CD4-positive, alpha-beta T cell treated with Interleukin-2 at 100 ng/mL for 4 hours (primary cell): ENCODE measurements around the gene TRPM2.
A peak's percentile ranks its signal among the peaks of the same experiment; 100 is the strongest.
"Not testable (repeated sequence)": the region's sequence is repeated elsewhere in the genome, so short reads cannot be mapped to it uniquely, and the experiment has no call there.

Experiments used
- DNase-seq: peaks from one replicate; pipeline ENCODE4 v3.0.0-alpha.2; 2020; ENCODE audit warnings: low spot score

The TRPM2 gene

DNA sequence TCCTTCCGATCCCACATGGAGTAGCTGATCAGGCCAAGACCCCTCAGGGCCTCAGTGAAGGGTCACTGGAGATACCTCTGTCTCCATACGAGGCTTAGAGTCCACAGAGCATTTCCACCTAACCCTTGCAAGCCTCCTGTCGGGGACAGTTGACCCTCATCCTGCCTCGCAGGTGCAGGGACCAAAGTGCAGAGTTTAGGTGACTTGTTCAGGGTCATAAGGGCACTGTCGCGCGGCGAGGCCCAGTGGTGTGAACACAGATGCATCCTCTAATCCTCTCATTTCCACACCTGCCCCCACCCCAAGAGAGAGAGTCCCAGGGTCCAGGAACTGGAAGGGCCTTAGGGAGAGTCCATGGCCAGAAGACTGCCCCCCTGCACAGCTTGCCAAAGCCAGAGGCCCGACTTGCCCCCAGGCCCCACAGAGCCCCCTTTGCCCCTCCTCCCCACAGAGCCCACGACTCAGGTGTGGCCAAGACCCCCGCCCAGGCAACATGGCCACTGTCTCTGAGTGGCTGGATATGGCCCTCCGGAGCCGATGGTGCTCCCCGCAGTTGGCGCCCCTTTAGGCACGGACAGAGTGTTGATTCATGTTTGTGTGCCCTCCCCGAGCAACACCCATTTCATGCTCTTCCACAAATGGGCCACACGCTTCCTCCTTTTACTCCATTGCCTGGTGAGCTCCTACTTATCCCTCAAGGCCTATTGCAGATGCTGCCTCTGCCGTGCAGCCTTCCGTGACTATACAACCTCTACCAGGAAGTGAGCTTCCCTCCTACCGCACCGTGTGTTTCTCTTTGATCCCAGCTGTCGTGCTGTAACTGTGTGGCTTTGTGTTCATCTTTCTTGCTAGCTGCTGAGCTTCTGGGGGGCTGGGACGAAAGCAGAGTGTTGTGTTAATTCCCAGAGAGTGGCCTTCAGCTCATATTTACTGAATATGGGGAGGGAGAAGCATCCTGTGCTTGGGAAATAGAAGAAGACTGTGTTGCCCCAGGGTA is 1.7 kb downstream of the TRPM2 start:
- DNase-seq: peak; percentile 12

DNA sequence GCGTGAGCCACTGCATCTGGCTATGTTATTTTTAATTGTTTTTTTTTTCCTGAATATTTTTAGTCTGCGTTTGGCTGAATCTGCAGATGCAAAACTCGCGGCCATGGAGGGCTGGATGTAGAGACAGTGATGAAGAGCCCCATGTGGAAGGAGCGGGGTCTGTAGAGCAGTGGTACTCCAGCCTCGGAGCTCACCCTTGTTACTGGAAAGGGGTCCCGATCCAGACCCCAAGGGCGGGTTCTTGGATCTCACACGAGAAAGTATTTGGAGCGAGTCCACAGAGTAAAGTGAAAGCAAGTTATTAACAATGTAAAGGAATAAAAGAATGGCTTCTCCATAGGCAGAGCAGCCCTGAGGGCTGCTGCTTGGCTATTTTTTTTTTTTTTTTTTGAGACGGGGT is 2.7 kb downstream of the TRPM2 start:
- DNase-seq: no peak

DNA sequence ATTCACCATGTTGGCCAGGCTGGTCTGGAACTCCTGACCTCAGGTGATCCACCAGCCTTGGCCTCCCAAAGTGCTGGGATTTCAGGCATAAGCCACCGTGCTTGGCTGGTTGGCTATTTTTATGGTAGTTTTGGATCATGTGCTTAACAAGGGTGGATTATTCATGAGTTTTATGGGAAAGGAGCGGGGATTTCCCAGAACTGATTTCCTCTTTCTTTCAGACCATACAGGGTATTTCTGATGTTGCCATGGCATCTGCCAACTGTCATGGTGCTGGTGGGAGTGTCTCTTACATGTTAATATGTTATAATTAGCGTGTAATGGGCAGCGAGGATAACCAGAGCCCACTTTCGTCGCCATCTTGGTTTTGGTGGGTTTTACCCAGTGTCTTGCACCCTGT is 3.2 kb downstream of the TRPM2 start:
- DNase-seq: no peak

DNA sequence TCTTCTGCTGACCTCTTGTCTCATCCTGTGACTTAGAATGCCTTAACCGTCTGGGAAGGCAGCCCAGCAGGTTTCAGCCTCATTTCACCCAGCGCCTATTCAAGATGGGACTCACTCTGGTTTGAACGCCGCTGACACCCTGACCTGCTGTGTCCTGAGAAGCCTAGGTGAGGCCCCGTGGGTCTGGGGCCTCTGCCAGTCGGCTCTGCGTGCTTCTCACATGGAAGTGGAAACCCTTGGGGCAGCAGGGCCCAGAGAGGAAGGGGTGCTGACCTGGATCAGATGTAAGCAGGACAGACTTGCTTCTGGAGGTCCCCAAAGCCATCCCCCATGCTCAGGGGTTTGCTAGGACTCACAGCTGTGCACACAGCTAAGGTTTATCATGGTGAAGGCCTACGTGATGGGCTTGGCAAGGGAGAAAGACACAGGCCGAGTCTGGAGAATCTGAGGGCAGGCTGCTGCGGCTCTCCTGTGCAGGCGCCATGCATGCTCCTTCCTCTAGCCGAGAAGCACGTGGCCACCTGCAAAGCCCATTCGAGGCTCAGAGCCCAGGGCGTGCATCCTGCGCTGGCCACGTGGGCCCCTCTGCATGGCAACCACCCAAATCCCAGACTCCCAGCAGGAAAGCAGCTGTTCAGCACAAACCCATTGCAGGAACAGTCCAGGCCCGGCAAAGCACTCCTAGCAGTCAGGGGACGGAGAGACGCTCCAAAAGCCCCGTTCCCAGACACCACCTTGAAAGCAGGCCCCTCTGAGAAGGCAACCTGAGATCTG is 3.8 kb downstream of the TRPM2 start:
- no peak for DNase-seq

DNA sequence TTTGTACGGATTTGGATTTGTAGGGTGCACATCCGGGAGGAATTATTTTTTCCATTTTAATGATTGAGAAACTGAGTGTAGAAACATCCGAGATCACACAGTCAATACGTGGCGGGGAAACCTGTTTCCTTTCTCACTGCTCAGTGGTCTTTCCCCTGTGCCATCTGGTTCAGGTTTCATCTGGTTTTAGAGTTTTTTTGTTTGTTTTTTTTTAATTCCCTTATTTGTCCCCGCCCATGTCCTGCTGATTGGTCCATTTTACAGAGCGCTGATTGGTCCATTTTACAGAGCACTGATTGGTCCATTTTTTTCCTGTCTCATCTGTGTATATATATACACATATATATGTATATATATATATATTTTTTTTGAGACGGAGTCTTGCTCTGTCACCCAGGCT is 6.0 kb downstream of the TRPM2 start:
- no peak for DNase-seq

DNA sequence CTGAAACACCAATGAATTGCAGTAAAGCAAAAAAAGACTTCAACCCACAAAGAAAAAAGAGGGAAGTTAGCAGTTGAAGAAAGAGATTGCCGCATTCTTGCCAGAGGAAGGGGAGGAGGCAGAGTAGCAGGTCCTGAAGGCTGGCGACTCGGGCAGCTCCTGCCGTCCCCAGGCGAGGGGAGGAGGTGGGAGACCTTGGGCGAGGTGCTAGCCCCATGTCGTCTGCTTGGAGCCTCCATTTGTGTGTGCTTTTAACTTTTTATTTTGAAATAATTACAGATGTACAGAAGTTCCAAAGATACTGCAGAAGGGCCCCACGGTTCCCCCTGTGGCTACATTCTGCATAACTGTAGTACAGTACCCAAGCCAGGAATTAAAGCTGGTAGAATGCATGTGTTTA is 6.7 kb downstream of the TRPM2 start:
- DNase-seq: no peak

DNA sequence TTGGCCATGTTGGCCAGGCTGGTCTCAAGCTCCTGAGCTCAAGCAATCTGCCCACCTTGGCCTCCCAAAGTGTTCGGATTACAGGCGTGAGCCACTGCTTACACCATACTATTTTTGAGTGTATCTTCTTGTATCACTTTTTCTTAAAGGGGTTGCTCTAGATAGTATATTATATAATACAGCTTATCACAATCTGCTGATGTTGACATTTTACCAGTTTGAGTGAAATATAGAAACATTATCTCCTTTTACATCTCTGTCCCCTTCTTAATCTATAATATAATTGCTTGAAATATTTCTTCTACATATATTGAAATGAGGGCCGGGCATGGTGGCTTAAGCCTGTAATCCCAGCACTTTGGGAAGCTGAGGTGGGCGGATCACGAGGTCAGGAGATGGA is 8.5 kb downstream of the TRPM2 start:
- DNase-seq: not testable (repeated sequence)

DNA sequence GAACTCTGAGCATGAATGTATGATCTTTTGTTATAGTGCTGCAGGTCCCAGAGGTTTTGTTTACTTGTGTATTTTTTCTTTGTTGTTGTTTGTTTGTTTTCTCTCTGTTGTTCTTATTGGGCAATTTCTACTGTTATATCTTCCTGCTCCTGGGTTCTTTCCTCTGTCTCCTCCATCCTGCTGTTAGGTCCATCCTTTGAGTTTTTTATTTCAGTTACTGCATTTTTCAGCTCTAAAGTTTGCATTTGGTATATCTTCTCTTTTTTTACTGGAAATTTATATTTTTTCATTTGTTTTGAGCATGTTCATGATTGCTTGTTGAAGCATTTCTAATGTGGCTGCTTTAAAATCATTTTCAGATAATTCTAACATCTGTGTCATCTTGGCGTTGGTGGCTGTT is 9.9 kb downstream of the TRPM2 start:
- no peak for DNase-seq

DNA sequence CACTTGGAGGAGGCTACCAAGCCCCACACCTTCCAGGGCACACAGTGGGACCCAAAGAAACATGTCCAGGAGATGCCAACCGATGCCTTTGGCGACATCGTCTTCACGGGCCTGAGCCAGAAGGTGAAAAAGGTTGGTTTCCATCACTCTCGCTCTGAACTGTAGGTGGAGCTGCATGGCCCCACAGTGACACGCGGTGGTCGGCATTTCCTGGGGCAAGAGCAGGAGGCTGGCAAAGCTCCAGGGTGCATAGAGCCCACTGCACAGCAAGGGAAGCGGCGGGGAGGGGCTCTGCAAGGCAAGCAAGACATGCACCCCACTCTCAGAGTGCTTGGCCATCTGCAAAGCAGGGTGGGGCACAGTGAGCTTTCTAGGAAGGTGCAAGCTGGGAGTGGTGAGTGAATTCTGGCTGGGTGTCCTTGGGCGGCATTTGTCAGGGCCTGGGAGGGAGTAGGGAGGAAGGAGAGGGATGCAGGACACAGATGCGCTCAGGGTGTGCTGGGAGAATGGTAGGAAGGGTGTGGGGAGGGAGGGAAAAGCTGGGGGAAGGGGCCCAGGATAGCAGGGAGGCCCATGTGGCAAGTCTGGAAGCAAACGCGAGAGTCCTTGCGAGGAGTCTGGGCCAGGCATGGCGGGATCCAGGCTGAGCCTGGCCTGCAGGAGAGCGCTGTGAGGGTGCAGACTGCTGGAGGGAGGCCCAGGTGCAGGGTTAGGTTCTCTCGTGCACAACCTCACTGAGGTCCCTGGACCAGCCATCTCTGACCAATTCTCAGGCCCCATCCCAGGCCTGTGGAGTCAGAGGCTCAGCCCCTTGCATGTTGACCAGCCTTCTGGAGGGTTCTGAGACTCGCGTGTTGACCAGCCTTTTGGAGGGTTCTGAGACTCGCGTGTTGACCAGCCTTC is 11.0 kb downstream of the TRPM2 start:
- DNase-seq: no peak

DNA sequence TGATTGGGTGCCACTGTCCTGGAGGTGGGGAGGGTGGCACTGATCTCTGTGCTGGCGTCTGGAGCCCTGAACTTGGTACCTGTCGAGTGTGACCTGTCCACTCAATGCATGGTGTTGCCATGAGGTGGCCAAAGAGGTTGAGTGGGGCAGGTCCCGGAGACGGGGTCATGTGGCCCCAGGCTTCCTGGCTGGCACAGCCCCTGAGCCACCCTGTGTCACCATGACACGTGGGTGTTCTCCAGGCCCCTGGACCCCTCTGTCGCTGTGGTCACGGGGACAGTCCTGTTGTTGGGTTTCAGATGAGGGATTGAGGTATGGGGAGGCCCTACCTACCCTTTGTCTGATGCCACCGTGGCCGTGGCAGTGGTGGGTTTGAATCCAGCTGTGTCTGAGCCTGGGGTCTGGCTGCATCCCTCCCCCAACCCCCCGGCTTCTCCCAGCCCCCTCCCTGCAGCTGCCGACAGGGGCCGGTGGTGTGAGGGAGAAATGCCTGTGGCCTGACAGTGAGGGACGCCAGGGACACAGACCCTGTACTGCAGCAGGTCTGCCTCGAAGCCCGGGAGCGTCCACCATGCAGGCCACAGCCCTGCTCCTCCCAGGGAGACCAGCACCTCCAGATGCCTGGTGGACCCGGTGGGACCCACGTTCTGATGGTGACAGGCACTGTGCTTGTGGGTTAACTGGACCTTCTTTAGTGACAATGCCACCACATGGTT is 12.0 kb downstream of the TRPM2 start:
- no peak for DNase-seq

DNA sequence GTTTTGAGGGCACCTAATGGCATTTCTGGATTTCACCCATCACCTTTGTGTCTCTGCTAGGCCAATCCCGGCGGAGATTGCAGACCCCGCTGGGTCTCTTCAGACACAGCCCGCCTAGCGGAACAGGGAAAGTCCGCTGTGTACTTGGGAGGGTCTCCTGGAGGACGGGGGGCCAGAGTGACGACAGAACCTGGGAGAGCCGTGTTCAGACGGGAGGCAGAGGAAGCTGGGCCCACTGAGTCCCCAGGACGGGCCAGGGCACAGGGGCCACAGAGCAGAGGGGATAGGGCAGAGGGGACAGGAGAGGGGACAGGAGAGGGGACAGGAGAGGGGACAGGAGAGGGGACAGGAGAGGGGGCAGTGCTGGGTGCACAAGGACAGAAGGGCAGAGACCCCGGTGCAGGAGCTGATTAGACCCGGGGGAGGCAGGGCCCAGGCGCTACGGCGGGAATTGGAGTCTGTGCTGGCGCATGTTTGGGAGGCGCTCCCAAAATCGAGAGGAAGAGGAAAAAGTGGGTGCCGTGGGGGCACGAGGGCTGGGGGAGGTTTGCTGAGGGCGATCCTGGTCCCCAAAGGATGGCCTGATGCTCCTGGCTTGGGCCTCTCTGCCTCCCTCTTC is 12.7 kb downstream of the TRPM2 start:
- DNase-seq: no peak

DNA sequence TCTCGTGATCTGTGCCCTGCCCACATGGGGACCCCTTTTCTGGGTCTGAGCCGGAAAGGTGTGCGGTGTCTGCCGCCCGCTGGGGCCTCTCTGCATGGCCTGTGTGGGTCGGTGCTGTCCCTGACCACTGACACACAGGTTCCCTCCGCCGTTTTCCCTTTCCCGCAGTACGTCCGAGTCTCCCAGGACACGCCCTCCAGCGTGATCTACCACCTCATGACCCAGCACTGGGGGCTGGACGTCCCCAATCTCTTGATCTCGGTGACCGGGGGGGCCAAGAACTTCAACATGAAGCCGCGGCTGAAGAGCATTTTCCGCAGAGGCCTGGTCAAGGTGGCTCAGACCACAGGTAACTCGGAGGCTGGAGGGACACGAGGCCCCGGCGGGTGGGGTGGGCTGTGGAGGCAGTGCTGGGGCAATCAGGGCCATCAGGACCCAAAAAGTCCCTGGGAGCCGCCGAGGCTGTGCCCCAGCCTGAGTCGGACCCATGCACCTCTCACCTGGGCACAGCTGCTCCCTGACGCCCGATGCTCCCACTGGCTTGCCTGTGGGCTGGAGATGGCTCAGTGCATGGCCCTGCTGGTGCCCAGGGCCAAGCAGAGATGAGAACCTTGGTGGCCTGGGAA is 13.3 kb downstream of the TRPM2 start:
- no peak for DNase-seq

DNA sequence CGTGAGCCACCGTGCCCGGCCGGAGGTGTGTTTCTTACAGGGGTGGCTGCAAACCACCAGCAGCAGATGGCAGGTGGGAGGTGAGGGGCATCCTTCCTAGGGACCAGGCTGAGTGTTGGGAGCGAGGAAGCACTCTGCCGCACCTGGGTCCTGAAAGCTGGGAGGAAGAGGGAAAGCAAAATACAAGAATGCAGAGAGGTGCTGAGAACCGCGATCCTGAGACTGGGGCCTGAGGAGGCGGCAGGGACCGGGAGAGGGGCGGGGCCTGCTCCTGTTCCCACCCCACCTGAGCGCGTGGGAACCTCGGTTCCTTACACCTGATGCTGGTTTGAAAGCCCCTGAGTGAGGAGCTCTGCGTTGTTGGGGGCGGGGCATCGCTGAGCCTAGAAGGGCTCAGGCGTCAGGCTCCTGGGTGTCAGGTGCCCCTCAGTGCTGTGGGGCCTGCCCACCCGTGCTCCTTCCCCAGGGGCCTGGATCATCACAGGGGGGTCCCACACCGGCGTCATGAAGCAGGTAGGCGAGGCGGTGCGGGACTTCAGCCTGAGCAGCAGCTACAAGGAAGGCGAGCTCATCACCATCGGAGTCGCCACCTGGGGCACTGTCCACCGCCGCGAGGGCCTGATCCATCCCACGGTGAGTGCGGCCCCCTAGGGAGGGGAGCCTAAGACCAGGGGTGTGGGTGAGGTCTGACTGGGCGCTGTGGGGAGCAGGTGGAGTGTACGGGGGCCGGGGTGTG is 15.5 kb downstream of the TRPM2 start:
- DNase-seq: no peak

DNA sequence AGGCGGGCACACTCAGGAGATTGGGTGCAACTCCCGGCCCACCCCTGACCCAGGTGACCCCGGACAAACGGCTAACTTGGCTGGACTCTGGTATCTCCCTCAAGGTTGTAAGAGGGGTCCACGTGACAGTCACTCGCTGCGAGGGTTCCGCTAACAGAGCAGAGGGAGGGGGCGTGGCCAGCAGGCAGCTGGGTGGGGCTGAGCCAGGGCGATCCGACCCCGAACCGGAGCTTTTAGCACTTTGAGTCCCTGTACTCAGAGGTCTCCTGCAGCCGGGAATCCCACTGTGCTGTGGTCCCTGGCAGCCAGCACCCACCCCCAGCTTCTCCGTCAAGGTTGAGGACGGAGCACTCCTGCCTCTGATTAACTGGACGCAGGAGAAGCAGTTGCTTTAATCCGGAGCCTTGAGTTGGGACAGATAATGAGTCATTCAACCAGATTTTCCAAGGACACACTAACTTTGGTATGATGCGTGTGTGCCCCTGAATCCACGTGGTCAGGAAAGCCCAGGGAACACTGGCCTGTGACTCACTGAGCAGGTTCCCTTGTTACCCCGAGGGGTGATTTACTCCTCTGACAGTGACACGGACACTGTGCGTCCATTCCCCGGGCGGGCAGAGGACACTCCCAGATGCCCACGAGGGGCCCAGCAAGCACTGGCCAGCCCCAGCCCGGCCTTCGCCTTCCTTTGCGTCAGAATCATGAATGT is 16.8 kb downstream of the TRPM2 start:
- DNase-seq: no peak

DNA sequence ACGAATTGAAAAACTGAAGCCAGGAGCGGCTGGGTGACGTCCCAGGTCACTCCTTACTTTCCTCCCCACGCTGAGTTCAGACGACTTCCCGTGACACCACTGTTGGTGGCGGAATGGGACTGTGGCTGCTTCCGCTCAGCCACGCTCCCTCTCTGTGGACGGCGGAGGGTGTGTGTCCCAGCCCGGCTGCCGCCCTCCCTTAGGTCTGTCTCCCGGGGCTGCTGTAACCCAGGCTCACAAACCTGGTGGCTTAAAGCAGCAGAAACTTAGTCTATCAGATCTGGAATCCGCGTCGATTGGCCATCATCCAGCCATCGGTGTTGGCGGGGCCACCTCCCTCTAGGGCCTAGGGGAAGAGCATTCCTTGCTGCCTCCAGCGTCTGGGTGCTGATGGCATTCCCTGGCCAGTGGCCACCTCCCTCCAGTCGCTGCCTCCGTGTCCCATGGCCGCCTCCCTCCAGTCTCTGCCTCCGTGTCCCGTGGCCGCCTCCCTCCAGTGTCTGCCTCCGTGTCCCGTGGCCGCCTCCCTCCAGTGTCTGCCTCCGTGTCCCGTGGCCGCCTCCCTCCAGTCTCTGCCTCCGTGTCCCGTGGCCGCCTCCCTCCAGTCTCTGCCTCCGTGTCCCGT is 17.5 kb downstream of the TRPM2 start:
- no peak for DNase-seq

DNA sequence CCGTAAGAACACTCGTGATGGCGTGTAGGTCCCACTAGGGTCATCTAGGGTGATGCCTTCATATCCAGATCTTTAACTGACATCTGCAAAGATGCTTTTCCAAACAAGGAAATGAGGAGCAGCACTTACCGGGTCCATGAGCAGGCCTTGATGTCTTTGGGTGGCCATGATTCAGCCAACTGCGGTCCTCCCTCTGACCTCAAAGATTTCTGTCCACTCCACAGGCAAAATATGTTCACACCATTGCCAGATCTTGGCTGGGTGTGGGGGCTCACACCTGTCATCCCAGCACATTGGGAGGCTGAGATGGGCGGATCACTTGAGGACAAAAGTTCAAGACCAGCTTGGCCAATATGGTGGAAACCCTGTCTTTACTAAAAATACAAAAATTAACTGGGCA is 18.2 kb downstream of the TRPM2 start:
- no peak for DNase-seq

DNA sequence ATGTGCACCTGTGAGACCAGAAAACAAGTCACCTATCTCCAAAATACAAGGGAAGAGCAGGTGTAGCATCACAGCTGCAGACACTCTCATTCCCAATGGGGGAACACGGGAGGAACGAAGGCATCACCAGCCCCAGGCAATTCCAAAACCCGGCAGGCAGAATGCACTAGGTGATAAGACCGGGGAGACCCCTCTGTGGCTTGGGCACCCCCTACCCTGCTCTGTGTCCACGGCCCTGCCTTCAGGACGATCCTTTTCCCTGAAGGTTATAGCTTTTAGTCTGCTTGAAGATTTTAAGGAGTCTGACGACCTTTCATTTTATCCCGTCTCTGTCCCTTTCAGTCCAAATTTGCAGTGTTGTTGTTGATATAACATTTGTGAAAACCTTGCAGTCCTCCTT is 19.2 kb downstream of the TRPM2 start:
- DNase-seq: no peak

DNA sequence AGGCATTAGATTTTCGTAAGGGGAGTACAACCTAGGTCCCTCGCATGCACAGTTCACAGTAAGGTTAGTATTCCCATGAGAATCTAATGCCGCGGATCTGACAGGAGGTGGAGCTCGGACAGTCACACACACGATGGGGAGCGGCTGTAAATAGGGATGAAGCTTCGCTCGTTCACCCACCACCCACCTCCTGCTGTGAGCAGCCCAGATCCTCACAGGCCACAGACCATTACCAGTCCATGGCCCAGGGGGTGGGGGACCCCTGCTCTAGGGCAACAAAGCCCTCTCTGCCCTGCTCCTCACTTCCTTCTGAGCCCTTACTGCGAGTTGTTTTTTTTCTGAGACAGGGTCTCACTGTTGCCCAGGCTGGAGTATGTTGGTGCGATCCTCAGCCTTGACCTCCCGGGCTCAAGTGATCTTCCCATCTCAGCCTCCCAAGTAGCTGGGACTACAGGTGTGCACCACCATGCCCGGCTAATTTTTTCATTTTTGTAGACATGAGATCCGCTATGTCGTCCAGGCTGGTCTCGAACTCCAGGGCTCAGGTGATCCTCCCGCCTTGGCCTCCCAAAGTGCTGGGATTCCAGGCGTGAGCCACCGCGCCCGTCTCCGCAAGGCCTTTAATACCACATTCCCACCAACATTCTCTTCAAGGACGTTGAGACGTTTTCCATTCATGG is 21.3 kb downstream of the TRPM2 start:
- DNase-seq: no peak
